ENCODE measurements around the gene PAX9.

Gene PAX9

DNA sequence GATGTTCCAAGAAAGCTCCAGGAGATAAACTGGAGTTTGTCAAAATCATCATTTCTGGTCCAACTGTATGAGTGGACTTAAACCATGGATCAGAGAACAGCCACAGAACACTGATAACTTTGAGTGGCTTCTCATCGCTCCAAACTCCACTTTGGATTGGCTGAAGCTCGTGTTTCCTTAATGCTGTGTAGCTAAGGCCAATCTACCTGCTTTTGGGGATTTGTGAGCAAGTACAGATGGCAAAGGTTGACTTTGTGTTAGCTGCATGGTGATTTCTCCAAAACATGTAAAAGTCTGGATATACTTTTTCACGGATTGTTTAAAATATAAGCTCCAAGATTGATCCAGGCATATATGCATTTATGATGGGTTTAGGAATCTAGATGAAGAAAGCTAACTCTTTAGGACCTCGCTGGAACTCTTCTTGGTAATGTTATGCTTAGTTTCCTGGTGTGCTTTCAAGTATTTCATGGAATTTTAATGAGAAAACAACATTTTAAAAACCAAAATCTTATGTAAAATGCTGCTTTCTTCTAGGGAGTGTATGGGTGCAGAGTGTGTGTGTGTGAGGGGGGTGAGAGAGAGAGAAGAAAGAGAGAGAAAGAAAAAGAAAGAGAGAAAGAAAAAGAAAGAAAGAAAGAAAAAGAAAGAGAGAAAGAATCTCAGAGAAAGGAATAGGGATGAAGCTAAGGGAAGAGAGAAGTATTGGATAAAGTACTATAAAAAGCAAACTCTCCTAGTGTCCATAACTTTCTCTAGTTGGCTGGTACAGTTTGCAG is 11.6 kb upstream of the PAX9 start:
- no peak for TF ChIP-seq SIN3A (IDR thresholded peaks at IDR 0.05; ENCODE audit: borderline replicate concordance, insufficient read depth, low read length)
- TF ChIP-seq TAF1 (IDR thresholded peaks at IDR 0.05; ENCODE audit: borderline replicate concordance, insufficient read depth, low read length) = no peak
- TF ChIP-seq FOXP2 (optimal IDR thresholded peaks at IDR 0.05; ENCODE audit: borderline replicate concordance, extremely low read depth, extremely low read length, insufficient read depth) = no peak

DNA sequence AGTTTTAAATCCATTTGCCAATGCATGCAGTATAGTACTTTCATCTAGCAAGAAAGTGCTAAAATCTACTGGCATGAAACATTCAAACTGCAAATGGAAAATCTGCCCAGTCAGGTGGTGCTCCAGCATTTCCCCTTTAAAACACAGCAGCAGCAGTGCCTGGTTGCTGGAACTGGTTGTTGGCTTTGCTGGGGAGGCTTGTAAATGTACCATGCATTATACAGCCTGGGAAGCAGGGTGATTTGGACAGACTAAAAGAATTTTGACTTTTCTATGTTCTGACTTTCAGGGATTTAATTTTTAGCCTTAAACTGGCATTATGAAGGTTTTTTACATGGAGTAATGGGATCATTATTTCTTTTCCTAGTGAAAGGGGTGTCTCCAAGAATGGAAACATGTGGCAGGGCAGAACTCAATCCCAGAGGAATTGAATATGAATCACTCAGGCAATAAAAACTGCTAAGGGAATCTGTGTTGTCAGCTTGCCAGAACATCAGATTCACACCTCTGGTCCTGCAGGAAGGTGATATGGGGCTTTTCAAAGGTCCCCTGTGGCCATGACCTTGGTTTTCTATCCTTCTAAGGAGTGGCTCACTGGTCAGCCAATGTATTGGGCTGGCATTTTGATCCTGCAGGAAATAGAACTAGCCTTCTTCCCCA is 9.0 kb upstream of the PAX9 start:
- TF ChIP-seq SIN3A (IDR thresholded peaks at IDR 0.05; ENCODE audit: borderline replicate concordance, insufficient read depth, low read length) (no peak), FOXP2 (optimal IDR thresholded peaks at IDR 0.05; ENCODE audit: borderline replicate concordance, extremely low read depth, extremely low read length, insufficient read depth) (no peak), TAF1 (IDR thresholded peaks at IDR 0.05; ENCODE audit: borderline replicate concordance, insufficient read depth, low read length) (no peak), POLR2AphosphoS5 (IDR thresholded peaks at IDR 0.05; ENCODE audit: low read depth, low read length) (no peak)
- TF ChIP-seq, protein P1, sequence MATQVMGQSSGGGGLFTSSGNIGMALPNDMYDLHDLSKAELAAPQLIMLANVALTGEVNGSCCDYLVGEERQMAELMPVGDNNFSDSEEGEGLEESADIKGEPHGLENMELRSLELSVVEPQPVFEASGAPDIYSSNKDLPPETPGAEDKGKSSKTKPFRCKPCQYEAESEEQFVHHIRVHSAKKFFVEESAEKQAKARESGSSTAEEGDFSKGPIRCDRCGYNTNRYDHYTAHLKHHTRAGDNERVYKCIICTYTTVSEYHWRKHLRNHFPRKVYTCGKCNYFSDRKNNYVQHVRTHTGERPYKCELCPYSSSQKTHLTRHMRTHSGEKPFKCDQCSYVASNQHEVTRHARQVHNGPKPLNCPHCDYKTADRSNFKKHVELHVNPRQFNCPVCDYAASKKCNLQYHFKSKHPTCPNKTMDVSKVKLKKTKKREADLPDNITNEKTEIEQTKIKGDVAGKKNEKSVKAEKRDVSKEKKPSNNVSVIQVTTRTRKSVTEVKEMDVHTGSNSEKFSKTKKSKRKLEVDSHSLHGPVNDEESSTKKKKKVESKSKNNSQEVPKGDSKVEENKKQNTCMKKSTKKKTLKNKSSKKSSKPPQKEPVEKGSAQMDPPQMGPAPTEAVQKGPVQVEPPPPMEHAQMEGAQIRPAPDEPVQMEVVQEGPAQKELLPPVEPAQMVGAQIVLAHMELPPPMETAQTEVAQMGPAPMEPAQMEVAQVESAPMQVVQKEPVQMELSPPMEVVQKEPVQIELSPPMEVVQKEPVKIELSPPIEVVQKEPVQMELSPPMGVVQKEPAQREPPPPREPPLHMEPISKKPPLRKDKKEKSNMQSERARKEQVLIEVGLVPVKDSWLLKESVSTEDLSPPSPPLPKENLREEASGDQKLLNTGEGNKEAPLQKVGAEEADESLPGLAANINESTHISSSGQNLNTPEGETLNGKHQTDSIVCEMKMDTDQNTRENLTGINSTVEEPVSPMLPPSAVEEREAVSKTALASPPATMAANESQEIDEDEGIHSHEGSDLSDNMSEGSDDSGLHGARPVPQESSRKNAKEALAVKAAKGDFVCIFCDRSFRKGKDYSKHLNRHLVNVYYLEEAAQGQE (IDR thresholded peaks at IDR 0.05; ENCODE audit: insufficient read depth in 1 of 2, low read depth in 2 of 2, low read length in 2 of 2) = no peak

DNA sequence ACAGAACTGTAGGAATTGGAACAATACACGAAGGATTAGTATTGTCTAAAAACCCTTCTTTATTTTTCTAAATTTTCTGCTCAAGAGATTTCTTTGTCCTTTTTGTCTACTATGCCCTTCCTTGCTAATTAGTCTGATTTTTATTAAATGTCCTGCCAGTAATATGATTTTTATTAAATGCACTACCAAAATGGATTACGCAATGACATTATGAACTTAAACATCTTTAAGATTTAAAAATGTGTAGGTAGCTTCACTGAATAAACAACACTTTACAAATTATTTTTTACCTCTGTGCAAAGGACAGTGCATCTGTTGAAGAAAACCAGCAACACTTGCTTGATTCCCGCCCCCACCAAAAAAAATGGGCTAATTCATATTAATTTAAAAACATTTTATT is 8.2 kb upstream of the PAX9 start:
- TF ChIP-seq, protein P1 (IDR thresholded peaks at IDR 0.05; ENCODE audit: insufficient read depth in 1 of 2, low read depth in 2 of 2, low read length in 2 of 2) = no peak
- TF ChIP-seq SIN3A (IDR thresholded peaks at IDR 0.05; ENCODE audit: borderline replicate concordance, insufficient read depth, low read length) (no peak), FOXP2 (optimal IDR thresholded peaks at IDR 0.05; ENCODE audit: borderline replicate concordance, extremely low read depth, extremely low read length, insufficient read depth) (no peak), TAF1 (IDR thresholded peaks at IDR 0.05; ENCODE audit: borderline replicate concordance, insufficient read depth, low read length) (no peak)

DNA sequence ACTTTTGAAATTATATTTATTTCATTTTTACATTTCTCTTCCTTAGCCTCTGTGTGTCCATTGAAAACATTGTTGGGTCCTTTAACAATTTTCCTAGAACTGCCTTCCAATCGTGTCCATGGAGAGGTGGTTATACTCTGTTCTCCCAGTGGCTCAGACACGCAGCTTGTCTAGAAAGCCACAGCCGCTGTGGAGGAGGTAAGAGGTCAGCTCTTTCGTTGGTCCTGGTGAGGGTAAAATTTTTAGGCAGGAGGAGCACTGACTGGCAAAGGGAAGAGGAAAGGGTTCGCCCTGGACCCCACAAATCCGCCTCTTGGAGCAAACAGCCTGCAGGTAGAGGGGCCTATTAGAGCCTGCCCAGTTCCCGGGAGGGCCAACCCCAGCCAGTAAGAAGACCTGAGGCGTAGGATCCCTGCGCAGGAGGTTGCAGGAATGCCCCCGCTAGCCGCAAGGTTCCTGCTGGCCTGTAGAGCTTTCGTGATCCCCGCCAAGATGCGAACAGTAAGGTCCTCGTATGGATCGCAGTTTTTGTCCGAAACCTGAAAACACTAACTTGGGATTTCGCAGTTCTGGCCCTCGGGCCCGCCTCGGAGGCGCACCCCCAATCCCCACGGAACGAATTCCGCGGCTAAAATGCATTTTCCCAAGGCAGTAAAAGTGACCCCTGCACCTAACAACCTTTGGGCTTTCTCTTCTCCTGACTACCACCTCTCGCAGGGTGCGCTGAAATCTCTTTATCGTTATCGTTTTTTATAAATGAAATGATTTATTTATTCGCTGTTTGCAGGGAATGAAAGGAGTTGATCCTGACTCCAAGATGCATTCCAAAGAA is 7.5 kb upstream of the PAX9 start:
- no peak for TF ChIP-seq SIN3A (IDR thresholded peaks at IDR 0.05; ENCODE audit: borderline replicate concordance, insufficient read depth, low read length)
- no peak for TF ChIP-seq FOXP2 (optimal IDR thresholded peaks at IDR 0.05; ENCODE audit: borderline replicate concordance, extremely low read depth, extremely low read length, insufficient read depth)
- TF ChIP-seq, protein P1 (IDR thresholded peaks at IDR 0.05; ENCODE audit: insufficient read depth in 1 of 2, low read depth in 2 of 2, low read length in 2 of 2) = no peak
- no peak for TF ChIP-seq POLR2AphosphoS5 (IDR thresholded peaks at IDR 0.05; ENCODE audit: low read depth, low read length)
- no peak for TF ChIP-seq TAF1 (IDR thresholded peaks at IDR 0.05; ENCODE audit: borderline replicate concordance, insufficient read depth, low read length)

DNA sequence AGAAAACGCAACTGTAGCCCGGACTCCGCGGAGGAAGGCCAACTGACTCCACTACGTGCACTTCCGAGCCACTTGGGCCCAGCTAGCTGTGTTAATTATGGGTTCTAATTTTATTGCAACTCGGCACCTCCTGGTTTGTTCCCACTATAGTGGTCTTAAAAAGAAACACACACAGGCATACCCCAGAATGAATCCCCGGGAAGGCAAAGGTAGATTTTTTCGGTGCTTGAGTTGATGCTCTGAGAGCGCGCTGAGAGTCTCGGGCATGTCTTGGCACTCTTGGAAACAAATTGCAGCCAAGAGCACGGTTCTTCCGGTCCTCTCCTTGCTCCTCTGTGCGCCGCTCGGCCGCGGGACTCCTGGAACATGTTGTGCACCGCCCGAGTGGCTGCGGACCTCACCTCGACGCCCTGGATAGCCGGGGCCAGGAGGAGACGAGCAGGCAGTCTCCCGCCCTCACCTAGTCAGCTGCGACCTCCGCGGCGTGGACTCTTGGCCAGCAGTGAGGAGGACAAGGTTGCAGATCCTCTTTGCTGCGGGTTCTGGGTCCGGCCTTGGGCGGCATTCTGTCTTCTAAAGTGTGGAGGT is 6.8 kb upstream of the PAX9 start:
- TF ChIP-seq SIN3A (IDR thresholded peaks at IDR 0.05; ENCODE audit: borderline replicate concordance, insufficient read depth, low read length) = no peak
- no peak for TF ChIP-seq FOXP2 (optimal IDR thresholded peaks at IDR 0.05; ENCODE audit: borderline replicate concordance, extremely low read depth, extremely low read length, insufficient read depth)
- TF ChIP-seq POLR2AphosphoS5 (IDR thresholded peaks at IDR 0.05; ENCODE audit: low read depth, low read length) = no peak
- TF ChIP-seq, protein P1 (IDR thresholded peaks at IDR 0.05; ENCODE audit: insufficient read depth in 1 of 2, low read depth in 2 of 2, low read length in 2 of 2) = no peak
- no peak for TF ChIP-seq TAF1 (IDR thresholded peaks at IDR 0.05; ENCODE audit: borderline replicate concordance, insufficient read depth, low read length)
